ENCODE results near the gene OSBPL8. TPM values are rescaled to one million over a fixed set of nuclear protein-coding genes. Genes with fewer than 3 reads are reported as not detected.

The OSBPL8 gene
- total and polyA plus RNA-seq, 9 of the 15 experiments (the other 6 are each of a cell fraction or from before 2014, with no cell fraction given): 17.4 to 82.7 (median 42.8) TPM

- no peak for TF ChIP-seq RNF219 (CRISPR knock-in tag; IDR thresholded peaks at IDR 0.05)
- TF ChIP-seq PURB (CRISPR knock-in tag; IDR thresholded peaks at IDR 0.05; ENCODE audit: low read depth): no peak
- TF ChIP-seq TEAD4 (IDR thresholded peaks at IDR 0.05; ENCODE audit: low read length): no peak; the same call in 1 of the 2 replicates
- no peak for TF ChIP-seq TEAD4 (CRISPR knock-in tag; IDR thresholded peaks at IDR 0.05; ENCODE audit: borderline replicate concordance)
- TF ChIP-seq NR2C1 (IDR thresholded peaks at IDR 0.05): no peak; the same call in 1 of the 2 replicates
- no peak for TF ChIP-seq NR2C1 (tag; IDR thresholded peaks at IDR 0.05)
- TF ChIP-seq ZC3H4 (CRISPR knock-in tag; IDR thresholded peaks at IDR 0.05; ENCODE audit: borderline replicate concordance): no peak
- no peak for TF ChIP-seq SNRNP70 (optimal IDR thresholded peaks at IDR 0.05; ENCODE audit: low read depth, low read length)
- peak; percentile 90 for TF ChIP-seq MGA (IDR thresholded peaks at IDR 0.05)
- no peak; the same call in 1 of the 2 replicates for TF ChIP-seq GATAD2B (IDR thresholded peaks at IDR 0.05; ENCODE audit: borderline replicate concordance)
- TF ChIP-seq, protein P1, sequence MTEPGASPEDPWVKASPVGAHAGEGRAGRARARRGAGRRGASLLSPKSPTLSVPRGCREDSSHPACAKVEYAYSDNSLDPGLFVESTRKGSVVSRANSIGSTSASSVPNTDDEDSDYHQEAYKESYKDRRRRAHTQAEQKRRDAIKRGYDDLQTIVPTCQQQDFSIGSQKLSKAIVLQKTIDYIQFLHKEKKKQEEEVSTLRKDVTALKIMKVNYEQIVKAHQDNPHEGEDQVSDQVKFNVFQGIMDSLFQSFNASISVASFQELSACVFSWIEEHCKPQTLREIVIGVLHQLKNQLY (CRISPR knock-in tag; conservative IDR thresholded peaks at IDR 0.05): 0 out of 4 replicates have a peak, but pooled peaks of 1 of the 2 experiments have one; percentile 11
Observed at GRCh38 chr12:76559400-76560085, at the start of gene OSBPL8 (continued).
